IMR-90 (cell line): ENCODE measurements around the gene SP140L. TPM values are rescaled to one million over a fixed set of nuclear protein-coding genes. Genes with fewer than 3 reads are reported as not detected.

ENCODE experiments used
- ATAC-seq: fragments of 200-7000 bp; cut with Tn5 transposase; 2 replicates; pipeline ENCODE4 v1.9.1; 2020; ENCODE audit warnings: low read depth, mild to moderate bottlenecking, moderate library complexity
- BruUV-seq: library from RNA; stranded (reverse); fragments of 400-500 nt; replicated peaks from 2 replicates; lab custom pipeline; 2021; lab: Mats Ljungman, UMichigan
- CTCF ChIA-PET: fragments of 300-600 bp; formaldehyde crosslinking; extraction: SDS; loops from one replicate; lab custom pipeline; 2021; ENCODE audit warnings: antibody characterized with exemption; lab: Yijun Ruan, JAX
- POLR2A ChIA-PET: fragments of 300-600 bp; sonication (Branson Sonifier 250); formaldehyde crosslinking; loops from one replicate; lab custom pipeline; 2022; ENCODE audit warnings: antibody characterized with exemption; ENCODE audit not compliant: unreplicated experiment; lab: Charles Lee
- DNase-seq: peaks from one replicate; pipeline ENCODE4 v3.0.0; 2013
- H2AFZ ChIP-seq: replicated peaks from 2 replicates; pipeline ENCODE3; 2013; ENCODE audit warnings: low read length, mild to moderate bottlenecking; ENCODE audit not compliant: poor library complexity
- H2AK5ac ChIP-seq: 2 replicates; pipeline ENCODE4 v1.6.1; 2013; ENCODE audit warnings: low read depth, low read length, inconsistent platforms
- H2AK9ac ChIP-seq: replicated peaks from 2 replicates; pipeline ENCODE3; 2013; ENCODE audit warnings: mild to moderate bottlenecking, low read depth, low read length, moderate library complexity; ENCODE audit not compliant: poor library complexity
- H2BK120ac ChIP-seq: 2 replicates; pipeline ENCODE4 v1.6.1; 2013; ENCODE audit warnings: low read depth, low read length, inconsistent platforms
- H2BK15ac ChIP-seq: 3 replicates; pipeline ENCODE4 v1.6.1; 2013; ENCODE audit warnings: low read depth, low read length, inconsistent platforms
- H2BK20ac ChIP-seq: 2 replicates; pipeline ENCODE4 v1.6.1; 2013; ENCODE audit warnings: low read depth, mild to moderate bottlenecking, inconsistent platforms, low read length, moderate library complexity
- H2BK5ac ChIP-seq: 2 replicates; pipeline ENCODE4 v1.6.1; 2013; ENCODE audit warnings: mild to moderate bottlenecking, low read depth, low read length, inconsistent platforms; ENCODE audit not compliant: poor library complexity, severe bottlenecking
- H3K14ac ChIP-seq: replicated peaks from 2 replicates; pipeline ENCODE4 v1.6.1; 2013; ENCODE audit warnings: low read depth, low read length, inconsistent platforms
- H3K18ac ChIP-seq: 2 replicates; pipeline ENCODE4 v1.6.1; 2013; ENCODE audit warnings: low read depth, low read length, control low read depth
- H3K23ac ChIP-seq: 2 replicates; pipeline ENCODE4 v1.6.1; 2013; ENCODE audit warnings: low read depth, low read length, inconsistent platforms
- H3K27ac ChIP-seq: 2 replicates; pipeline ENCODE4 v1.5.1; 2013; ENCODE audit warnings: mild to moderate bottlenecking, control low read depth, low read length; ENCODE audit not compliant: insufficient read depth
- H3K27me3 ChIP-seq: 2 replicates; pipeline ENCODE4 v1.6.1; 2013; ENCODE audit warnings: low read length; ENCODE audit not compliant: control insufficient read depth, insufficient read depth
- H3K36me3 ChIP-seq: 2 replicates; pipeline ENCODE4 v1.6.1; 2013; ENCODE audit warnings: low read length, mixed read lengths; ENCODE audit not compliant: control insufficient read depth, insufficient read depth
- H3K4ac ChIP-seq: 2 replicates; pipeline ENCODE4 v1.6.1; 2013; ENCODE audit warnings: low read depth, low read length, inconsistent platforms
- H3K4me1 ChIP-seq: 2 replicates; pipeline ENCODE4 v1.6.1; 2013; ENCODE audit warnings: low read length, mixed read lengths; ENCODE audit not compliant: control insufficient read depth, insufficient read depth
- H3K4me2 ChIP-seq: 2 replicates; pipeline ENCODE4 v1.6.1; 2013; ENCODE audit warnings: low read depth, mild to moderate bottlenecking, control low read depth, low read length, moderate library complexity
- H3K4me3 ChIP-seq: 2 replicates; pipeline ENCODE4 v1.5.1; 2013; ENCODE audit warnings: low read depth, mild to moderate bottlenecking, control low read depth, low read length, moderate library complexity; ENCODE audit not compliant: insufficient read depth
- H3K56ac ChIP-seq: 2 replicates; pipeline ENCODE4 v1.6.1; 2013; ENCODE audit warnings: low read length, inconsistent platforms; ENCODE audit not compliant: insufficient read depth; ENCODE audit errors: extremely low read depth
- H3K79me1 ChIP-seq, 2 experiments: 2 replicates each; pipeline ENCODE4 v1.6.1; 2013; ENCODE audit warnings: low read length in 2 of 2, inconsistent platforms in 1 of 2, low read depth in 1 of 2
- H3K9ac ChIP-seq: 2 replicates; pipeline ENCODE4 v1.6.1; 2013; ENCODE audit warnings: low read depth, low read length, control low read depth
- H3K9me1 ChIP-seq: 2 replicates; pipeline ENCODE4 v1.6.1; 2013; ENCODE audit warnings: low read length, inconsistent platforms; ENCODE audit not compliant: insufficient read depth
- H3K9me3 ChIP-seq: 2 replicates; pipeline ENCODE4 v1.6.1; 2013; ENCODE audit warnings: low read length; ENCODE audit not compliant: control insufficient read depth, insufficient read depth
- H4K20me1 ChIP-seq: 2 replicates; pipeline ENCODE4 v1.6.1; 2013; ENCODE audit warnings: low read length, inconsistent platforms; ENCODE audit not compliant: insufficient read depth
- H4K5ac ChIP-seq: 2 replicates; pipeline ENCODE4 v1.6.1; 2013; ENCODE audit warnings: mild to moderate bottlenecking, low read depth, low read length, control low read depth
- H4K8ac ChIP-seq, 2 experiments: 2 replicates each; pipeline ENCODE4 v1.6.1; 2013; ENCODE audit warnings: low read depth in 2 of 2, low read length in 2 of 2, control low read depth in 1 of 2, inconsistent platforms in 1 of 2
- H4K91ac ChIP-seq: 2 replicates; pipeline ENCODE4 v1.6.1; 2013; ENCODE audit warnings: low read depth, low read length, inconsistent platforms; ENCODE audit not compliant: insufficient read depth
- BHLHE40 ChIP-seq: fragments of 150-350 bp; IDR thresholded peaks from 2 replicates; pipeline ENCODE4 v1.6.1; 2016; ENCODE audit warnings: mild to moderate bottlenecking, low read depth, low read length
- CEBPB ChIP-seq: IDR thresholded peaks from 2 replicates; pipeline ENCODE4 v1.6.1; 2012; ENCODE audit warnings: low read depth, low read length, improper control_type of control experiment
- CHD1 ChIP-seq: IDR thresholded peaks from 2 replicates; pipeline ENCODE4 v1.6.1; 2012; ENCODE audit warnings: low read depth, low read length, improper control_type of control experiment
- CTCF ChIP-seq: conservative IDR thresholded peaks from 2 replicates; pipeline ENCODE4 v1.5.1; 2012; ENCODE audit warnings: mild to moderate bottlenecking, low read depth, low read length, improper control_type of control experiment
- FOS ChIP-seq: fragments of 150-350 bp; IDR thresholded peaks from 2 replicates; pipeline ENCODE4 v1.6.1; 2016; ENCODE audit warnings: low read depth, low read length
- MAFK ChIP-seq: IDR thresholded peaks from 2 replicates; pipeline ENCODE4 v1.6.1; 2012; ENCODE audit warnings: low read depth, low read length, improper control_type of control experiment
- MAZ ChIP-seq: IDR thresholded peaks from 2 replicates; pipeline ENCODE4 v1.6.1; 2012; ENCODE audit warnings: low read depth, mild to moderate bottlenecking, low read length, improper control_type of control experiment, moderate library complexity, borderline replicate concordance
- MXI1 ChIP-seq: IDR thresholded peaks from 2 replicates; pipeline ENCODE4 v1.6.1; 2012; ENCODE audit warnings: low read depth, mild to moderate bottlenecking, low read length, moderate library complexity, borderline replicate concordance
- NFE2L2 ChIP-seq: fragments of 150-350 bp; IDR thresholded peaks from 2 replicates; pipeline ENCODE4 v1.6.1; 2016; ENCODE audit warnings: low read depth, mild to moderate bottlenecking, low read length
- POLR2A ChIP-seq: IDR thresholded peaks from 2 replicates; pipeline ENCODE4 v1.6.1; 2012; ENCODE audit warnings: mild to moderate bottlenecking, low read depth, low read length
- RAD21 ChIP-seq: IDR thresholded peaks from 2 replicates; pipeline ENCODE4 v1.6.1; 2012; ENCODE audit warnings: low read length, improper control_type of control experiment
- RCOR1 ChIP-seq: IDR thresholded peaks from 2 replicates; pipeline ENCODE4 v1.6.1; 2012; ENCODE audit warnings: mild to moderate bottlenecking, low read length, improper control_type of control experiment; ENCODE audit not compliant: insufficient replicate concordance
- RFX5 ChIP-seq: IDR thresholded peaks from 2 replicates; pipeline ENCODE4 v1.8.0; 2012; ENCODE audit warnings: low read depth, mild to moderate bottlenecking, low read length, moderate library complexity
- SMC3 ChIP-seq: fragments of 150-350 bp; IDR thresholded peaks from 2 replicates; pipeline ENCODE4 v1.6.1; 2016; ENCODE audit warnings: low read depth, mild to moderate bottlenecking, antibody characterized with exemption, low read length, moderate library complexity
- WGBS, 2 experiments: methylation state at CpG; one replicate each; pipeline versions ENCODE4 v1.1.5 to v1.1.7; 2013; ENCODE audit warnings: missing lambda C conversion rate in 2 of 2; ENCODE audit not compliant: insufficient read length in 1 of 2; ENCODE audit errors: extremely low coverage in 2 of 2; 5-methylcytosine and 5-hydroxymethylcytosine counted together
- dilution Hi-C: fragments of 300-500 bp; cut with HindIII; formaldehyde crosslinking; loops from one replicate; pipeline ENCODE4 v1.14.3; 2018; ENCODE audit warnings: low sequenced_read_pairs; ENCODE audit not compliant: unreplicated experiment
- in situ Hi-C: fragments of 300-500 bp; cut with MboI; formaldehyde crosslinking; loops from 3 replicates; pipeline ENCODE4 v1.14.3; 2019; ENCODE audit warnings: low sequenced_read_pairs, inconsistent platforms, mixed read lengths
- intact Hi-C: fragments of 100-400 bp; cut with micrococcal nuclease; formaldehyde crosslinking; loops from 2 replicates; pipeline ENCODE4 v1.10.0; 2022
- polyA plus RNA-seq, 3 experiments: library from polyadenylated mRNA; depleted of rRNA; stranded (reverse); fragments of >200 nt; gene quantifications; 2 replicates each; pipeline ENCODE4 v1.2.3, GENCODE V29; 2012; ENCODE audit warnings: low replicate concordance in 1 of 3
- total RNA-seq: library from RNA; depleted of rRNA; stranded (reverse); fragments of >200 nt; gene quantifications from 2 replicates; pipeline ENCODE4 v1.2.3, GENCODE V29; 2012
- TF ChIP-seq, protein P1 (sequence below): fragments of 150-350 bp; IDR thresholded peaks from 2 replicates; pipeline ENCODE4 v1.6.1; 2016; ENCODE audit warnings: low read depth, mild to moderate bottlenecking, low read length, moderate library complexity, borderline replicate concordance
- TF ChIP-seq, protein P2 (sequence below): fragments of 150-350 bp; IDR thresholded peaks from 2 replicates; pipeline ENCODE4 v1.6.1; 2017; ENCODE audit warnings: mild to moderate bottlenecking, antibody characterized with exemption, low read length, low read depth

The SP140L gene
- total and polyA plus RNA-seq, 2 of the 4 experiments (the other 2 are of a cell fraction) = 5.4 to 11.2 TPM

DNA sequence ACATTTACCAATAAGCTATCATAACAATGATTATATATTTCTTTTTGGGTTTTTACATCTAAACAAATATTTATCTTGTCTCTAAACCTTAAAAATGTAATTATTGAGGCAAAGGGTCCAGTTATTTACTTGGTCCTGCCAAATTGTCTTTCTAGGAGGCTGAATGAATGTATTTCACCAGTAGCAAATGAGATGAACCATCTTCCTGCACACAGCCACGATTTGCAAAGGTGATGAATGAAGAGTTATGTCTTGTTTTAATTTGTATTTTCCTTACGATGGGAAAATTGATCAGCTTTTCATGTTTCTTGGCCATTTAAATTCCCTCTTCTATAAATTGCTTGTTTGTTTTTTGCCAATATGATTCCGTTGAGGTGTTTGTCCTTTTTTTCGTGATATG, 90.4 kb downstream of the SP140L start:
- in situ Hi-C loops = loop anchor here (25.0 kb wide), 1 partner anchor 395 kb away; no protein-coding TSS in a partner anchor
- Histone ChIP-seq H2BK120ac (no peak overlapping the region), H3K27me3 (no peaks in the 10 kb centered on the region), H3K18ac (no peak overlapping the region), H3K9me3 (no peaks in the 10 kb centered on the region), H3K4me3 (peak overlapping the region; percentile 23), H3K56ac (no peak overlapping the region), H2AK5ac (no peak overlapping the region), H2BK20ac (no peak overlapping the region), H3K9ac (no peak overlapping the region), H4K5ac (no peak overlapping the region), H3K9me1 (peaks cover 7% of the 10 kb centered on the region), H4K8ac (no peak overlapping the region), H2AK9ac (no peak overlapping the region), H2AFZ (no peak overlapping the region), H2BK15ac (no peak overlapping the region), H3K79me1 (peaks cover 19 to 37% of the 10 kb centered on the region in 2 experiments), H3K4ac (no peak overlapping the region), H4K91ac (no peak overlapping the region), H3K4me2 (peak overlapping the region; percentile 61), H4K20me1 (peaks cover 6% of the 10 kb centered on the region; the same call in 1 of the 2 replicates), H3K27ac (no peak overlapping the region), H3K4me1 (peaks cover 8% of the 10 kb centered on the region), H3K36me3 (no peaks in the 10 kb centered on the region), H2BK5ac (no peak overlapping the region), H3K14ac (no peak overlapping the region), H3K23ac (no peak overlapping the region)
- intact Hi-C loops = loop anchor here (5.0 to 10.0 kb wide), 4 partner anchors 203 to 395 kb away; partner anchors contain the start of genes CAB39 and SP110
- dilution Hi-C loops = no loop called here
- BruUV-seq = no TSS peak
- TF ChIP-seq POLR2A = no peak
- TF ChIP-seq SMC3 = no peak
- no peak for TF ChIP-seq FOS
- no peak for TF ChIP-seq CTCF
- TF ChIP-seq BHLHE40 = no peak
- TF ChIP-seq CHD1 = no peak
- no peak for TF ChIP-seq RCOR1
- TF ChIP-seq MAFK = no peak
- no peak for TF ChIP-seq RAD21
- TF ChIP-seq MXI1 = no peak
- no peak for TF ChIP-seq NFE2L2
- no peak for TF ChIP-seq RFX5
- TF ChIP-seq, protein P1, sequence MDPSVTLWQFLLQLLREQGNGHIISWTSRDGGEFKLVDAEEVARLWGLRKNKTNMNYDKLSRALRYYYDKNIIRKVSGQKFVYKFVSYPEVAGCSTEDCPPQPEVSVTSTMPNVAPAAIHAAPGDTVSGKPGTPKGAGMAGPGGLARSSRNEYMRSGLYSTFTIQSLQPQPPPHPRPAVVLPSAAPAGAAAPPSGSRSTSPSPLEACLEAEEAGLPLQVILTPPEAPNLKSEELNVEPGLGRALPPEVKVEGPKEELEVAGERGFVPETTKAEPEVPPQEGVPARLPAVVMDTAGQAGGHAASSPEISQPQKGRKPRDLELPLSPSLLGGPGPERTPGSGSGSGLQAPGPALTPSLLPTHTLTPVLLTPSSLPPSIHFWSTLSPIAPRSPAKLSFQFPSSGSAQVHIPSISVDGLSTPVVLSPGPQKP = no peak
- TF ChIP-seq, protein P2, sequence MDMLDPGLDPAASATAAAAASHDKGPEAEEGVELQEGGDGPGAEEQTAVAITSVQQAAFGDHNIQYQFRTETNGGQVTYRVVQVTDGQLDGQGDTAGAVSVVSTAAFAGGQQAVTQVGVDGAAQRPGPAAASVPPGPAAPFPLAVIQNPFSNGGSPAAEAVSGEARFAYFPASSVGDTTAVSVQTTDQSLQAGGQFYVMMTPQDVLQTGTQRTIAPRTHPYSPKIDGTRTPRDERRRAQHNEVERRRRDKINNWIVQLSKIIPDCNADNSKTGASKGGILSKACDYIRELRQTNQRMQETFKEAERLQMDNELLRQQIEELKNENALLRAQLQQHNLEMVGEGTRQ = no peak
- TF ChIP-seq MAZ = no peak
- TF ChIP-seq CEBPB = no peak
- CTCF ChIA-PET = interaction anchor here (0.6 to 0.7 kb wide), 2 partner anchors 411 to 498 kb away, joined by 3 read pairs; no protein-coding TSS in a partner anchor
- no CpG with 5 or more reads among the region's 4 CpGs for WGBS, 2 experiments
- ATAC-seq (no peak), DNase-seq (no peak)
- POLR2A ChIA-PET = no interaction called here
